Testis (tissue), 2 donors: ENCODE measurements around the gene MRPL9.

Source experiments
- POLR2A ChIP-seq: fragments of 450-650 bp; IDR thresholded peaks from one replicate; pipeline ENCODE4 v1.6.1; 2017; ENCODE audit warnings: antibody characterized with exemption, mild to moderate bottlenecking, moderate library complexity
- TF ChIP-seq, protein P1 (sequence below), 3 experiments: fragments of 450-650 bp in 2 of 3; fragments of 200-600 bp in 1 of 3; sonication (generic) in 1 of 3; IDR thresholded peaks; one replicate each; pipeline ENCODE4 v1.5.1; 2016 to 2019; ENCODE audit warnings: antibody characterized with exemption in 3 of 3, mild to moderate bottlenecking in 2 of 3, moderate library complexity in 1 of 3

GRCh38 chr1:151733126-151733525, 30.2 kb downstream of the MRPL9 start:
- TF ChIP-seq, protein P1, sequence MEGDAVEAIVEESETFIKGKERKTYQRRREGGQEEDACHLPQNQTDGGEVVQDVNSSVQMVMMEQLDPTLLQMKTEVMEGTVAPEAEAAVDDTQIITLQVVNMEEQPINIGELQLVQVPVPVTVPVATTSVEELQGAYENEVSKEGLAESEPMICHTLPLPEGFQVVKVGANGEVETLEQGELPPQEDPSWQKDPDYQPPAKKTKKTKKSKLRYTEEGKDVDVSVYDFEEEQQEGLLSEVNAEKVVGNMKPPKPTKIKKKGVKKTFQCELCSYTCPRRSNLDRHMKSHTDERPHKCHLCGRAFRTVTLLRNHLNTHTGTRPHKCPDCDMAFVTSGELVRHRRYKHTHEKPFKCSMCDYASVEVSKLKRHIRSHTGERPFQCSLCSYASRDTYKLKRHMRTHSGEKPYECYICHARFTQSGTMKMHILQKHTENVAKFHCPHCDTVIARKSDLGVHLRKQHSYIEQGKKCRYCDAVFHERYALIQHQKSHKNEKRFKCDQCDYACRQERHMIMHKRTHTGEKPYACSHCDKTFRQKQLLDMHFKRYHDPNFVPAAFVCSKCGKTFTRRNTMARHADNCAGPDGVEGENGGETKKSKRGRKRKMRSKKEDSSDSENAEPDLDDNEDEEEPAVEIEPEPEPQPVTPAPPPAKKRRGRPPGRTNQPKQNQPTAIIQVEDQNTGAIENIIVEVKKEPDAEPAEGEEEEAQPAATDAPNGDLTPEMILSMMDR (IDR thresholded peaks at IDR 0.05): no peak
- TF ChIP-seq POLR2A: no peak
